ENCODE results near the gene FAAP20. TPM values are rescaled to one million over a fixed set of nuclear protein-coding genes. Genes with fewer than 3 reads are reported as not detected.

FAAP20 gene
- total and polyA plus RNA-seq, 2 donors (not counting 1 experiment from before 2014, with no cell fraction given) = 31.2 to 68.1 TPM

DNA sequence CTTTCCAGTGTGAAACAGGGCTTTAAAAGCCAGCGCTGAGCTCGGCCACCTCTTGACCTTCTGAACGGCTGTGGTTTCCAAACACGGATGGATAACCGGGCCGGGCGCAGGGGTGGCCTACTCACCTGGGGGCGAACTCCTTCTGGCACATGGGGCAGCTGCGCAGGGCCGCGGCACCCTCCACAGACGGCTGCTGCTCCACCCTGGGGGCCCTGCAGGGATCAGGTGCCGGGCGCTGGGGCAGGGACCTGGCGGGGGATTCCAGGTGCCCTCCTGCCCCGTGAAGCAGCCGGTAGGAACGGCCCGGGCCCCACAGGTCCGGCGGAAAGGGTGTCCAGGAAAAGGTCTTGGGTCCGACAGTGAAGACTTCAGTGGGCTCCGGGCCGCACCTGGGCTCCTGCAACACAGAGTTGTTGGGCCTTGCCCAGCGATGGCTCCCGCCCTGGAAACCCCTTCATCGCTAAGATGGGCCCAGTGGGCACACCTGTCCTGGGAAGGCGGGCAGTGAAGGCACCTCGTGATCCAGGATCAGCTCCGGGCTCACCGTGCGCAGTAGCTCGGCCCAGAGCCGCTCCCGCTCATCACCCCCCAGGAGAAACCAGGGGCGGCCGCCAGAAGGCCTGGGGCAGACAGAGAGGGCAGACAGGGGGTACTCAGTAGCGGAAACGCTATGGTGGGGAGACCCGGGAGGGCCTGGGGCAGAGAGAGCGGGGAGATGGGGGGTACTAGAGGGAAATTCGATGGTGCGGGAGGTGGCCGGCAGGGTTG lies 874 bp downstream of the FAAP20 start:
- peak overlapping the region in 1 of 5 experiments; percentile 44 for H3K4me3 ChIP-seq (ENCODE audit: control extremely low read depth in 1 of 5, extremely low read depth in 1 of 5, insufficient read depth in 1 of 5, low read depth in 2 of 5, low read length in 4 of 5)
- TF ChIP-seq EZH2 (IDR thresholded peaks at IDR 0.05; ENCODE audit: borderline replicate concordance, insufficient read depth, low read depth, low read length, poor library complexity, severe bottlenecking) = no peak
- TF ChIP-seq, protein P1, sequence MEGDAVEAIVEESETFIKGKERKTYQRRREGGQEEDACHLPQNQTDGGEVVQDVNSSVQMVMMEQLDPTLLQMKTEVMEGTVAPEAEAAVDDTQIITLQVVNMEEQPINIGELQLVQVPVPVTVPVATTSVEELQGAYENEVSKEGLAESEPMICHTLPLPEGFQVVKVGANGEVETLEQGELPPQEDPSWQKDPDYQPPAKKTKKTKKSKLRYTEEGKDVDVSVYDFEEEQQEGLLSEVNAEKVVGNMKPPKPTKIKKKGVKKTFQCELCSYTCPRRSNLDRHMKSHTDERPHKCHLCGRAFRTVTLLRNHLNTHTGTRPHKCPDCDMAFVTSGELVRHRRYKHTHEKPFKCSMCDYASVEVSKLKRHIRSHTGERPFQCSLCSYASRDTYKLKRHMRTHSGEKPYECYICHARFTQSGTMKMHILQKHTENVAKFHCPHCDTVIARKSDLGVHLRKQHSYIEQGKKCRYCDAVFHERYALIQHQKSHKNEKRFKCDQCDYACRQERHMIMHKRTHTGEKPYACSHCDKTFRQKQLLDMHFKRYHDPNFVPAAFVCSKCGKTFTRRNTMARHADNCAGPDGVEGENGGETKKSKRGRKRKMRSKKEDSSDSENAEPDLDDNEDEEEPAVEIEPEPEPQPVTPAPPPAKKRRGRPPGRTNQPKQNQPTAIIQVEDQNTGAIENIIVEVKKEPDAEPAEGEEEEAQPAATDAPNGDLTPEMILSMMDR (IDR thresholded peaks at IDR 0.05) = no peak
- peaks cover 18% of the 10 kb centered on the region for H3K79me2 ChIP-seq (ENCODE audit: control insufficient read depth, insufficient read depth, low read length)
- CTCF ChIA-PET = interaction anchor here (13.5 kb wide), 1 partner anchor 187 kb away, joined by 295 read pairs; no protein-coding TSS in a partner anchor
- WGBS (ENCODE audit: insufficient coverage) = 90% methylated on average over 36 of the region's 44 CpGs
- Mint-ChIP-seq H3K4me1 (peaks cover 19% of the 10 kb centered on the region), H3K27ac (peak overlapping the region; percentile 65), H3K27me3 (no peaks in the 10 kb centered on the region), H3K4me3 (peak overlapping the region; percentile 71), H3K9me3 (ENCODE audit: insufficient read depth) (no peaks in the 10 kb centered on the region)
- peaks cover 0 to 6% of the 10 kb centered on the region in 2 experiments for H3K36me3 ChIP-seq (replicated peaks in 1 of 2; ENCODE audit: control extremely low read depth in 1 of 2, control insufficient read depth in 1 of 2, extremely low read depth in 1 of 2, insufficient read depth in 2 of 2, low read length in 1 of 2)
- DNase-seq (peak; percentile 40), ATAC-seq (ENCODE audit: low read depth) (no peak)
- POLR2A ChIA-PET = interaction anchor here (0.8 to 1.6 kb wide), 3 partner anchors 38 to 392 kb away, joined by 3 to 6 read pairs (median 4); partner anchors contain the start of gene PRXL2B
- peak overlapping the region in 1 of 2 donors; percentile 68 for H3K27ac ChIP-seq (ENCODE audit: low read length in 2 of 2)
- intact Hi-C loops (cut with micrococcal nuclease) = loop anchor here (1.0 to 10.0 kb wide), 4 partner anchors 197 to 1231 kb away; partner anchors contain the start of genes MORN1 and RER1
- peak overlapping the region; percentile 29 for H3K9ac ChIP-seq (ENCODE audit: low read length)
- H4K20me1 ChIP-seq (ENCODE audit: control insufficient read depth, insufficient read depth, low read length, poor library complexity, severe bottlenecking) = peaks cover 6% of the 10 kb centered on the region
- H3K9me3 ChIP-seq (ENCODE audit: control extremely low read depth in 1 of 3, control insufficient read depth in 2 of 3, insufficient read depth in 1 of 3, low read length in 2 of 3) = no peaks in the 10 kb centered on the region
- no peaks in the 10 kb centered on the region for H3K27me3 ChIP-seq (replicated peaks in 1 of 4; ENCODE audit: control extremely low read depth in 1 of 4, control insufficient read depth in 3 of 4, insufficient read depth in 4 of 4, low read length in 3 of 4)
- peaks cover 16 to 42% of the 10 kb centered on the region in 2 donors for H3K4me1 ChIP-seq (ENCODE audit: control insufficient read depth in 2 of 2, insufficient read depth in 2 of 2, low read length in 2 of 2)
- no peak overlapping the region for H2AFZ ChIP-seq (ENCODE audit: insufficient read depth, low read depth, low read length, poor library complexity, severe bottlenecking)
- peak overlapping the region; percentile 96 for H3K4me2 ChIP-seq (replicated peaks; ENCODE audit: low read depth, low read length, poor library complexity, severe bottlenecking)

Data from B cell (primary cell).